Jurkat, Clone E6-1 (cell line): Measurements from ENCODE around the gene SFT2D3. TPM values are rescaled to one million over a fixed set of nuclear protein-coding genes. Genes with fewer than 3 reads are reported as not detected.
A peak's percentile ranks its signal among the peaks of the same experiment; 100 is the strongest.

Source experiments
- DNase-seq: peaks from one replicate; pipeline ENCODE4 v3.0.0-alpha.2; 2011; ENCODE audit warnings: low read depth, low spot score
- H3K4me3 ChIP-seq: 2 replicates; pipeline ENCODE4 v1.5.1; 2011; ENCODE audit warnings: mild to moderate bottlenecking, low read length, control low read depth, moderate library complexity
- polyA plus RNA-seq: library from polyadenylated mRNA; unstranded; fragments of >200 nt; gene quantifications from one replicate; pipeline ENCODE4 v1.2.1, GENCODE V29; 2012; ENCODE audit warnings: missing spikeins; ENCODE audit not compliant: insufficient read length, insufficient read depth

Gene SFT2D3
- not detected for polyA plus RNA-seq

GRCh38 chr2:127701193-127701650 is at the start of gene SFT2D3:
Gene SFT2D3, plus strand, starts transcription at chr2:127701497. Its CDS starts 32 bp downstream, at chr2:127701529.
- peak within 1 kb of the TSS; percentile 65 for H3K4me3 ChIP-seq
- peak; percentile 89 for DNase-seq

DNA sequence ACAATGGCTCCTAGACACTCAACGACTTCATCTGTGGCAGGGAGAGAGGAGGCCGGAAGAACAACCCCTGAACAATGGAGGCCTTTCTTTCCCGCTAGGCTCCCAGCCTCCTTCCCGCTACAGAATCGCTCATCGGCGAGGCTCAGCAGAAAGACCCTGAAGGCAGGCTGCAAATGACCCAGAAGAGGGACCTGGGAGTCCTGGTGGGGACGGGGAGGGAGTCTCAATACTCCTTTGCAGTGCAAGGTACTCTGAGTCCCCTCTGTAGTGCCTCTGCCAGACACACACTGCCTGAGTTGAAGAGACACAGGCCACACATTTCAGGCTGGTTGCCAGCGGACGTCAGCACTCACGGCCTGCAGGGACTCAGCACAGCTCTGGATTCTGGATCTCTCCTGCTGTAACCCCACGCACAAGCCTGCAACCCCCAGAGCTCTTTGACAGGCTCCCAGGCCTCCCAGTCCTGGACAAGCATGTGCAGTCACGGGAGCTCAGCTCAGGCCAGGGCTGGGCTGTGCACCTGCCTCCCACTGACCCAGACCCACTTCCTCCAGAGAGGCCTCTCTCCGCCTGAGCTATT is 49.2 kb upstream of the SFT2D3 start:
- no peak for DNase-seq
- H3K4me3 ChIP-seq, result no peak overlapping the region

GRCh38 chr2:127652786-127653357 is 48.4 kb upstream of the SFT2D3 start:
- no peak overlapping the region for H3K4me3 ChIP-seq
- DNase-seq, result no peak

DNA sequence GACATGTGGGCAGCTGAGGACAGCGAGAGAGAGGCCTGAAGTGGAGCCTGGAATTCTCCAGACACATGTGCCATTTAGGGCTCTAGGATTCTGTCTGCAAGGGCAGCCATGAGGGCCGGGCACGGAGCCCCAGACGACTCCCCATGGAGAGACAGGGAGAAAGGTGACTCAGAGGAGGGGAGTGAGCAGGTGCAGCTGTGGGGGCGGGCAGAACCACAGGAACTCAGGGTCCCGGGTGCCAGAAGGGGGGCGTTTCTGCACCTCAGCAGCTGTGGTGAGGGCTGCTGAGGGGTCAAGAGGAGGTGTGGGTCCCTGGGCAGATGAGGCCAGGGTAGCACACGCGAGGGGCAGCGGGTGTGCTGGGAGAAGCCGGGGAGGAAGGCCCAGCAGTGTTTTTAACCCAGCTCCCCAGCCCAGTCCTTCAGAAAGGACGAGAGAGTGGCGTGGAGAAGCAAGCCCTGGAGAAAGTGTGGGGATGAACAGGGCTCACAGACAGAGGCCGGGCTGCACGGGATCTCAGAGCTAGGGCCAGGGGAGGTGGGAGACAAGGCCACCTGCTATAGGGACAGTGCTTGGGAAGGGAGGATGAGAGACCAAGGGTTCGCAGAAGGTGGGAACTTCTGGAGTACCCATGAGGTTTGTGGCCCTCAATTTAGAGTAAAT is 47.7 kb upstream of the SFT2D3 start:
- no peak overlapping the region for H3K4me3 ChIP-seq
- no peak for DNase-seq

DNA sequence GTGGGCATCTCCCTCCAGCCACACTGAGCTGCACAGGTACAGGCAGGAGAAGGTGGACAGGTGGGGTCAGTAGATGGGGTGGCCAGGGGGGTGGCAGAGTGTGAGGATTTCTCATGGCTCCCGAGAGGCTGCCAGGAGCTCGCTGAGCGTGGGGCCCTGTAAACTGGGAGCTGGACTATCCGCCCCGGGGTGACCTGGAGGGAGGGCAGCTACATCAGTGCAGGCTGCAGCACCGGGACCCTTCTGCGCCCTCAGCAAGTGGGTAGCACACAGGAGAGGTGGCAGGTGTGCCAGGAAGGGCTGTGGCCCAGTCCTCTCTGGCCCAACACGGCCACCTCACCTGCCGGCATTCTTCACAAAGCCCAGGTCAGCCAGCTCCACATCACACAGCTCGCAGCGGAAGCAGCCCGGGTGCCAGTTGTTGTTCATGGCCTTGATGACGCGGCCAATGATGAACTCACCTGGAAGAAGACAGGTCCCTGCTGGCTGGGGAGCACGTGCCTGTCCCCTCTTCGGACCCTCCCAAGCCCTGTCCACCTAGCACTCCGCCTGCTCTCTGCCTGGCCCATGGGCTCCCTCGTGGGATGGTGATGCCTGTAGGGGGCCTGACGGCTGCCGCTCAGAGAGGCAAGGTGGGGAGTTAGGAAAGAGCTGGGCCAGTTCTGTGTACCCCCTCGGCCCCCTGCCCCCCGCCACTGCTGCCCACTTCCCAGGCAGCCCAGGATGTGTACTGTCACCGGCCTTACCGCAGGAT is 47.0 kb upstream of the SFT2D3 start:
- no peak for DNase-seq
- no peak overlapping the region for H3K4me3 ChIP-seq

DNA sequence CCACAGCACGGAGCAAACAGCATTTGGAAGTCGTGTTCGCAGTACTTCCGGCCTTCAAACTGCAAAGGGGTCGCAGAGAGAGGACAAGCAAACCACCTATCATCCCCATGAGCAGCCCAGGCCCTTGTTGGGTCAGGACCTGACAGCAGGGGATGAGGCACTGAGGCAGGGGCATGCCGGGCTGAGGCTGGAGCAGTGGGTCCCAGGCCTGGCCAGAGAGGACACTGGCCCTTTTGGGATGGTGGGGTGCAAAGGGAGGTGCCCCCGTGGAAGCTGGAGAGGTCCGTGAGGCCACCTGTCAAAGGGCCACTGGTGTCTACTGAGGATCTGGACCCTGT is 46.5 kb upstream of the SFT2D3 start:
- no peak overlapping the region for H3K4me3 ChIP-seq
- no peak for DNase-seq

DNA sequence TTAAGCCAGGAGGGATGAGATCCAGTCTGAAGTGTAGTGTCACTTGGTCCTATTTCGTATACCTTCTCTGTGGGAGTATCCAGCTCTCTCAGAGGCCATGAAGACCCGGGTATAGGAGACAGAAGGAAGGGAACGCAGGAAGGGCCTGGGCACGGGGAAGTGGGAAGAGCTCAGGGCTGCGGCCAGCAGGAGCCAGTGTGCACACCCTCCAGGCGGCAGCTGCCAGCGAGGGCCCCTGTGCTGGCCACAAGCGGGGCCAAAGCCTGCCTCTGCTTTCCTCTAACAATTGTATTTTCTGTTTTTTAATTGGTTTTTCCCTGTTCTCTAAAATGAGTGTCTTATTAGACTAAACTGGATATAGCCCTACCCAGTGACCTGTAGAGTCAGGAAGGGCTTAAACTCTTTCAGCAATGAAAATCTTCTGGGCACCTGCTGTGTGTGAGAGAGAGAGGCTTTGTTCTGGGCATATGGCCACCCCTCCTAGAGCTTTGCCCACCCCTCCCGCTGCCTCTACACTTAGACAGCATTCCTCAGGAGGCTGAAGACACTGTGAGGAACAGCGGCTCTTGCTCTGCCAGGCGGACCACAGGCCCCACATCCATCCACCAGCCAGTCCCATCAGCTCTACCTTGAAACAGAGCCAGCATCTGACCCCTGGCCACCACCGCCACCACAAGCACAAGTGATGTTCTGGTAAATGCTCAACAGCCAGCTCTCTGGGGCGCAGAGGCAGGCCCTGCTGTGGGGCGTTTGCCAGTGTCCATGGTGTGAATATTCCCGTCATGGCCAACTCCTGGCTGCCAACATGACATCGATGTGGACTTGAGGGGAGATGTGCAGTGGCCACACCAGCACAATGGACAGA is 45.9 kb upstream of the SFT2D3 start:
- H3K4me3 ChIP-seq, result no peak overlapping the region
- DNase-seq, result no peak

GRCh38 chr2:127656569-127657231 is 44.6 kb upstream of the SFT2D3 start:
- DNase-seq, result no peak
- no peak overlapping the region for H3K4me3 ChIP-seq

DNA sequence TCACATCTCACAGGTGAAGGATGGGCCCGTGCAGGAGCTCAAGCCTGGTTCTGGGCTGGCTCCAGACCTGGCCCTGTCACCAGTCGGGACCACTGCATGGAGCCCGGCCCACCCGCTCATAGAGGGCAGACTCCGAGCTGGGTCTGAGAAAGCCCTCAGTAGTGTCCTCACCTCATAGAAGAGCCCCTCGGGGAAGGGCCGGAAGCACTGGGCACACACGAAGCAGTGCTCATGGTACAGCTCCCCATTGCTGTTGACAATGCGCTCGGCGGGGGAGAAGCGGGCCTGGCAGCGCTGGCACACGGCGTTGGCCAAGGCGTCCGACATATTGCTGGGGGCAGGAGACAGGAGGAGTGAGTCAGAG is 44.1 kb upstream of the SFT2D3 start:
- no peak for DNase-seq
- H3K4me3 ChIP-seq, result no peak overlapping the region

DNA sequence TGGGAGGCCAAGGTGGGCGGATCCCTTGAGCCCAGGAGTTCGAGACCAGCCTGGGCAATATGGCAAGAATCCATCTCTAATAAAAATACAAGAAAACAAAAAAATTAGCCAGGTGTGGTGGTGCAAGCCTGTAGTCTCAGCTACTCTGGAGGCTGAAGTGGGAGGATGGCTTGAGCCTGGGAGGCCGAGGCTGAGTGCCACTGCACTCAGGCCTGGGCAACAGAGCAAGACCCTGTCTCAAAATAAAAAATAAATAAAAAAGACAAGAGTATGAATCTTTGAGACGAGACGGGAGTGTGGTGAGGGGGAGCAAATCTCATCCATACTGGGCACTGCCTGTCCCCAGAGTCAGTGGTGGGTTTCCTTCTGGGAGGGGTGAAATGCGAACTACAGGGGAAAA is 43.2 kb upstream of the SFT2D3 start:
- no peak for DNase-seq
- no peak overlapping the region for H3K4me3 ChIP-seq

DNA sequence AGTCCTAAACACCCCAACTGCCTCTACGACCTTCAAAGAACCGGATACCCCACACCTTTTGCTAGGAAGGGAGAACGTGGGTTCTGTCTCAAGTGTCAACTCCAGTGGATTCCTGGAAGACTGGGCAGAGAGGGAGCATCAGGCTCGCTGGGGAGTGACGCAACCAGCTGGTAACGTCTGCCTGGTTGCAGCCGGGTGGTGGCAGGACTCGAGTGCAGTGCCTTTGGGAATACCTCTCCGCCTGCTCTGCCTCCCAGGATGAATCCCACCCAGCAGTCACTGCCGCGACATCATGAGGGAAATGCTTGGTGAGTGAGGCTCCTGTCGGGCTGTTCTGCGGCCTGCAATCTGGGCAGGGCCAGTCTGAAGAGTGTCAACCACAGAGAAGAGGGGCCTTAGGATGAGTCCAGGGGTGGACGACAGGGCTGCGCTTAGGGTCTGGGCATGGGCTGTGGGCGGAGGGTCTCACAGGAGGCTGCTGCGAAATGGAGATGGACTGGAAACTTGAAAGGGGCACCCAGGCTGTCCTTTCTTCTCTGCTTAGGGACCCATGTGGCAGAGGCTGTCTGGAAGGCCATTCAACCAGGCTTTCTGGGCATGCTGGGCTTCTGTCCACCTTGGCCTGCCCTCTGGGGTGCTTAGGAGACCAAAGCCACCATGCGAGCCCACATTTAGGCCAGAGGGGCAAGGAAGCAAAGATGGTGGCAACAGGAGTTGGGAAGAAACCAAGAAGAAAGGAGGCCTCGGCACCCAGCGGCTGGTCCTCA is 42.5 kb upstream of the SFT2D3 start:
- no peak overlapping the region for H3K4me3 ChIP-seq

GRCh38 chr2:127659408-127660290 is 41.6 kb upstream of the SFT2D3 start:
- DNase-seq, result no peak
- H3K4me3 ChIP-seq, result no peak overlapping the region

More for the DNA sequence above, 42.5 kb upstream of the SFT2D3 start:
- DNase-seq, result no peak

- no peak overlapping the region for H3K4me3 ChIP-seq
- DNase-seq, result no peak
Observed at GRCh38 chr2:127660291-127660578, 41.1 kb upstream of the SFT2D3 start.

- H3K4me3 ChIP-seq, result no peak overlapping the region
- no peak for DNase-seq
Observed at GRCh38 chr2:127661072-127661649, 40.1 kb upstream of the SFT2D3 start.

DNA sequence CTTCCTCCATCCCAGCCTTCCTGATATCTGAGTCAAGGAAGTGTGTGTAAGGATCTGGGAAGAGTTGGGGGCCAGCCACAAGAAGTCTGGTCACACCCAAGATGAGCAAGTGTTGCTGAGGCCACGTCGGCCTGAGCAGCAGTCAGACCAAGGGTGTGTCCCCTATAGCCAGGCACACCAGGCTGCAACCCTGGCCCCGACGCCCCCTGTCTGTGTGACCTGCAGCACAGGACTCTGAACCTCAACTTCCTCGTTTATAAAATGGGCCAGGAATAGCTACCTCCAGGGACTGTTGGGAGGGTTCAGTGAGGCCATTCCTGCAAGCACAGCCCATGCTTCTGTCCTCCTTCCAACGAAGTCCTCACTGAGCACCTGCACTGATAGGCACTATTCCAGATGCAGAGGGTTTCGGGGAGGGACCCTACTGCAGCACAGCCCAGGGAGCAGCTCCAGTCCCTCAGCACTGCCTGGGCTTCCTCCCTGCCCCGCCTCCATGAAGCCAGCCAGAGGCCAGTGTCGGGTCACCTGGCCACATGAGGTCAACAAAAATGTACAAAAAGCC is 39.3 kb upstream of the SFT2D3 start:
- no peak overlapping the region for H3K4me3 ChIP-seq
- no peak for DNase-seq

DNA sequence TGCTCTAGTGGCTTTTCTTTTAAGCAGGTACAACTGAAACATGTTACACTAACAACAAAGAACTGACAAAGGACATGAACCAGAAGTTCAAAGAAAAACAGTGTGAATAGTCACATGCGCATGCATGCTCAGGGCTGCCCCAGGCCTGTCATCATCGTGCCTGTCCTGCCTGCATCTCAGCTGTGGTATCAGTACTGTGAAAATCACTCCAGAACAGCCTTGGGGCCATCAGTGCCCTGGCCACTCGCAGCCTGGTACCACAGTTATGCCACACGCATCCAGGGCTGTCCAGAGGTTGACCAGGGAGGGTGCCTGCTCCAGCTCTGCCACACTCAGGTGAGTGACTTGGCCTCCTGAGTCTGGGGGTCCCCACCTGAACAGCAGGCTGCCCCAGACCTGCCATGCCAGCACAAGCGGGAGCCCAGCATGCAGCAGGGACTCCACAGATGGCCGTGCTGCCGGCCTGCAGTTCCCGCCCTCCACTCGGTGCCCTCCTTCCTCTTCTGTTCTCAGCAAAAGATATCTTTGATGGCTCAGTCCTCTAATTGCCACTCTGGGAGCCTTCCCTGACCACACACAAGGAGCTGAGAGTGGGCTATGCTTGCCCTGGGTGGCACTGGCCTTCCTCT is 38.2 kb upstream of the SFT2D3 start:
- DNase-seq, result no peak
- H3K4me3 ChIP-seq, result no peak overlapping the region
